Measurements from ENCODE around the gene TSEN15. TPM values are rescaled to one million over a fixed set of nuclear protein-coding genes. Genes with fewer than 3 reads are reported as not detected.

The TSEN15 gene
- total RNA-seq, 1 experiment from 2014 or later, result 31.1 TPM

DNA sequence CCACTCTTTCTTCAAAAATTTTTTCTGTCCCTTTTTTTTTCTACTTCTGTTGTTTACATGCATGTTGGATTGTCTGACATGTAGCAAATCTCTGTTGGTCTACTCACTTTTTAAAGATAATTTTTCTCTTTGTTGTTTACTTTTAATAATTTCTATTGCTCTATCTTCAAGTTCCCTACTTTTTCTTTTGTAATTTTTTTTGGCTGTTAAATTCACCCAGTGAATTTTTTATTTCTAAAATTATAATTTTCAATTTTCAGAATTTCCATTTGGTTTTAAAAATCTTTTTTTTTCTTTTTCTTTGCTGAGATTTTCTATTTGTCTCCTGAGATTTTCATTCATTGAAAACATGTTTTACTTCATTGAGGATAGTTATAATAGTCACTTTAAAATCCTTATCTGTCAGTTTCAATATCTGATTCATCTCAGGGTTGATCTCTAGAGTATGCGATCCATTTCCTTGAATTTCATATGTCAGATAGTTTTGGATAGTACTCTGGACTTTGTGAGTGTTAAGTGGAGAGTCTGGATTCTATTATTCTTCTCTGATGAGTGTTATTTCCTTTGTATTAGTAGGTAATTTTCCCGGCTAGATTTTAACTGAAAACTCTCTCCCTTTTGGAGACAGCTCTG is 1.6 kb upstream of the TSEN15 start:
- Histone ChIP-seq H3K4me2 (ENCODE audit: low read length) (no peak overlapping the region), H3K4me3 (replicated peaks in 1 of 2; ENCODE audit: low read depth in 1 of 2, low read length in 2 of 2) (no peak overlapping the region), H3K36me3 (ENCODE audit: control insufficient read depth in 1 of 2, insufficient read depth in 2 of 2, low read length in 2 of 2) (0 out of 4 replicates have a peak, but pooled peaks cover 0 to under 1% of the 10 kb centered on the region in 2 experiments), H3K9ac (ENCODE audit: low read length) (no peak overlapping the region), H3K27me3 (ENCODE audit: insufficient read depth, low read length) (no peaks in the 10 kb centered on the region; the same call in 1 of the 2 replicates), H4K20me1 (ENCODE audit: insufficient read depth) (no peaks in the 10 kb centered on the region), H2AFZ (ENCODE audit: low read depth, low read length, poor library complexity, severe bottlenecking) (peak overlapping the region; percentile 72), H3K79me2 (ENCODE audit: insufficient read depth, low read length) (peaks cover 23% of the 10 kb centered on the region), H3K9me2 (ENCODE audit: insufficient read depth) (0 out of 2 replicates have a peak, but pooled peaks cover 3% of the 10 kb centered on the region), H3K27ac (ENCODE audit: low read depth, low read length) (no peak overlapping the region), H3K4me1 (ENCODE audit: control insufficient read depth in 1 of 2, insufficient read depth in 2 of 2, low read length in 2 of 2) (peaks cover 2 to 21% of the 10 kb centered on the region in 2 experiments; a peak in 3 of 4 replicates), H3K9me3 (ENCODE audit: control insufficient read depth in 1 of 2, insufficient read depth in 1 of 2, low read depth in 1 of 2, low read length in 2 of 2) (no peaks in the 10 kb centered on the region)
- no peak for DNase-seq (ENCODE audit: low read depth, low spot score)
- RAD21 ChIA-PET (ENCODE audit: low non-redundant PET in 1 of 2, low total read pairs in 2 of 2, uncharacterized antibody in 2 of 2, unreplicated experiment in 2 of 2), result no interaction called here
- CTCF ChIA-PET, result no interaction called here
- TF ChIP-seq CEBPB (IDR thresholded peaks at IDR 0.05; ENCODE audit: low read depth) (no peak), ELF1 (IDR thresholded peaks at IDR 0.05; ENCODE audit: borderline replicate concordance, low read depth) (no peak), SP1 (IDR thresholded peaks at IDR 0.05; ENCODE audit: low read depth) (no peak), EGR1 (IDR thresholded peaks at IDR 0.05; ENCODE audit: low read depth) (no peak), EZH2 (IDR thresholded peaks at IDR 0.05) (no peak), SRF (IDR thresholded peaks at IDR 0.05; ENCODE audit: low read depth) (no peak), ZFX (IDR thresholded peaks at IDR 0.05) (no peak), POLR2A (IDR thresholded peaks at IDR 0.05; ENCODE audit: borderline replicate concordance, extremely low read depth, insufficient read depth, insufficient read length) (no peak), EZH2phosphoT487 (IDR thresholded peaks at IDR 0.05; ENCODE audit: borderline replicate concordance) (no peak), JUND (IDR thresholded peaks at IDR 0.05) (no peak), YY1 (IDR thresholded peaks at IDR 0.05; ENCODE audit: extremely low read depth, insufficient replicate concordance, low read depth, low read length) (no peak)
- TF ChIP-seq, protein P1, sequence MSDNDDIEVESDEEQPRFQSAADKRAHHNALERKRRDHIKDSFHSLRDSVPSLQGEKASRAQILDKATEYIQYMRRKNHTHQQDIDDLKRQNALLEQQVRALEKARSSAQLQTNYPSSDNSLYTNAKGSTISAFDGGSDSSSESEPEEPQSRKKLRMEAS (IDR thresholded peaks at IDR 0.05), result no peak
- TF ChIP-seq, protein P2, sequence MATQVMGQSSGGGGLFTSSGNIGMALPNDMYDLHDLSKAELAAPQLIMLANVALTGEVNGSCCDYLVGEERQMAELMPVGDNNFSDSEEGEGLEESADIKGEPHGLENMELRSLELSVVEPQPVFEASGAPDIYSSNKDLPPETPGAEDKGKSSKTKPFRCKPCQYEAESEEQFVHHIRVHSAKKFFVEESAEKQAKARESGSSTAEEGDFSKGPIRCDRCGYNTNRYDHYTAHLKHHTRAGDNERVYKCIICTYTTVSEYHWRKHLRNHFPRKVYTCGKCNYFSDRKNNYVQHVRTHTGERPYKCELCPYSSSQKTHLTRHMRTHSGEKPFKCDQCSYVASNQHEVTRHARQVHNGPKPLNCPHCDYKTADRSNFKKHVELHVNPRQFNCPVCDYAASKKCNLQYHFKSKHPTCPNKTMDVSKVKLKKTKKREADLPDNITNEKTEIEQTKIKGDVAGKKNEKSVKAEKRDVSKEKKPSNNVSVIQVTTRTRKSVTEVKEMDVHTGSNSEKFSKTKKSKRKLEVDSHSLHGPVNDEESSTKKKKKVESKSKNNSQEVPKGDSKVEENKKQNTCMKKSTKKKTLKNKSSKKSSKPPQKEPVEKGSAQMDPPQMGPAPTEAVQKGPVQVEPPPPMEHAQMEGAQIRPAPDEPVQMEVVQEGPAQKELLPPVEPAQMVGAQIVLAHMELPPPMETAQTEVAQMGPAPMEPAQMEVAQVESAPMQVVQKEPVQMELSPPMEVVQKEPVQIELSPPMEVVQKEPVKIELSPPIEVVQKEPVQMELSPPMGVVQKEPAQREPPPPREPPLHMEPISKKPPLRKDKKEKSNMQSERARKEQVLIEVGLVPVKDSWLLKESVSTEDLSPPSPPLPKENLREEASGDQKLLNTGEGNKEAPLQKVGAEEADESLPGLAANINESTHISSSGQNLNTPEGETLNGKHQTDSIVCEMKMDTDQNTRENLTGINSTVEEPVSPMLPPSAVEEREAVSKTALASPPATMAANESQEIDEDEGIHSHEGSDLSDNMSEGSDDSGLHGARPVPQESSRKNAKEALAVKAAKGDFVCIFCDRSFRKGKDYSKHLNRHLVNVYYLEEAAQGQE (IDR thresholded peaks at IDR 0.05; ENCODE audit: low read depth), result no peak
- ATAC-seq, result no peak
- POLR2A ChIA-PET, result interaction anchor here (1.7 kb wide), 1 partner anchor 107 kb away, joined by 7 read pairs; no protein-coding TSS in a partner anchor
- no TSS peak for BruUV-seq (replicated peaks)
- intact Hi-C loops (cut with micrococcal nuclease), result loop anchor here (2.0 to 5.0 kb wide), 2 partner anchors 413 to 863 kb away; partner anchors contain the start of gene LAMC2
